Measurements from ENCODE around the gene DMRT2. TPM values are rescaled to one million over a fixed set of nuclear protein-coding genes. Genes with fewer than 3 reads are reported as not detected.

DMRT2 gene
- total and polyA plus RNA-seq, 2 of the 8 experiments (the other 6 are each of a cell fraction or from before 2014, with no cell fraction given): 0.29 to 0.93 TPM

DNA sequence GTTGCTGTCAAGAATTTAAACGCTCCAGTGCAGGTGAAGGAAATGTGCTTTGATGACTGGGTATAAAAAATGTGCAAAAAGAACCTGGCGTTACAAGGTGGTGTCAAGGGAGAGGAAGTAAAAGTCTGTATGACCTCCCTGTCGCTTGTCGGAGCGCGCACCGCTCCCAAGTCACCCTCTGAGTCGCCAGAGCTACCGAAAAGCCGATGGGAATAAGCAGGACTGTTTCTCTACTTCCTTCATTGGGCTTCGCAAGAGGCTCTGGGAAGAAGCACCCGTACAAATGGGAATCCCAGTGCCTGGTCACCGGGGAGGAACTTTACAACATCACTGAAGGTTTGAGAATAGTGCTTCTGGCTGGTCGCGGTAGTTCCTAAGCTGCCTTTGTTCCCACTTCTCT, 1.3 kb upstream of the DMRT2 start:
- Histone ChIP-seq H3K23me2 (ENCODE audit: low read depth, low read length) (peaks cover 4% of the 10 kb centered on the region; the same call in 1 of the 2 replicates), H3K9ac (replicated peaks in 1 of 4; ENCODE audit: extremely low read depth in 1 of 4, low read depth in 3 of 4, low read length in 3 of 4) (no peak overlapping the region), H3K27ac (ENCODE audit: low read depth, low read length) (no peak overlapping the region), H3K79me2 (ENCODE audit: control insufficient read depth in 1 of 2, insufficient read depth in 2 of 2, low read length in 2 of 2) (no peaks in the 10 kb centered on the region), H4K91ac (replicated peaks; ENCODE audit: insufficient read length, low read length) (no peak overlapping the region), H3K4ac (replicated peaks; ENCODE audit: insufficient read length, low read depth, low read length) (no peak overlapping the region), H3K4me1 (replicated peaks in 1 of 4; ENCODE audit: control insufficient read depth in 3 of 4, insufficient read depth in 4 of 4, low read length in 3 of 4) (peaks cover 0 to 7% (median 0%) of the 10 kb centered on the region in 4 experiments; a peak in 1 of 7 replicates), H2BK12ac (ENCODE audit: low read depth, low read length) (no peak overlapping the region), H4K20me1 (replicated peaks in 1 of 2; ENCODE audit: control insufficient read depth in 1 of 2, insufficient read depth in 2 of 2, low read length in 2 of 2) (peaks cover 0 to 5% of the 10 kb centered on the region in 2 experiments), H3K56ac (replicated peaks; ENCODE audit: insufficient read length, low read depth, low read length) (no peak overlapping the region), H4K5ac (ENCODE audit: insufficient read length, low read depth, low read length) (no peak overlapping the region), H3K18ac (ENCODE audit: extremely low read depth, low read length) (no peak overlapping the region), H2BK120ac (replicated peaks; ENCODE audit: low read depth, low read length) (no peak overlapping the region), H2BK20ac (ENCODE audit: low read length) (no peak overlapping the region), H3K14ac (ENCODE audit: insufficient read length) (no peak overlapping the region), H3K79me1 (ENCODE audit: low read depth, low read length) (no peaks in the 10 kb centered on the region), H2BK15ac (ENCODE audit: low read length) (no peak overlapping the region), H2AK5ac (ENCODE audit: low read depth, low read length) (no peak overlapping the region), H3K27me3 (replicated peaks in 1 of 4; ENCODE audit: control insufficient read depth in 3 of 4, extremely low read depth in 1 of 4, insufficient read depth in 3 of 4, low read length in 3 of 4) (peaks cover 8 to 53% (median 43%) of the 10 kb centered on the region in 4 experiments), H3K4me3 (ENCODE audit: extremely low read depth in 1 of 4, insufficient read depth in 2 of 4, low read depth in 3 of 4, low read length in 4 of 4) (no peak overlapping the region), H4K8ac (ENCODE audit: extremely low read depth, insufficient read depth, low read length) (no peak overlapping the region), H2BK5ac (ENCODE audit: low read depth, low read length) (no peak overlapping the region), H3K9me3 (ENCODE audit: insufficient read depth in 2 of 2, low read depth in 1 of 2, low read length in 1 of 2) (peaks cover 4 to 60% of the 10 kb centered on the region in 2 experiments; a peak in 3 of 4 replicates), H3K4me2 (ENCODE audit: insufficient read depth in 1 of 2, low read depth in 2 of 2, low read length in 2 of 2) (no peak overlapping the region; a peak in 1 of 4 replicates), H3K36me3 (ENCODE audit: control insufficient read depth in 2 of 4, insufficient read depth in 4 of 4, low read length in 3 of 4) (no peaks in the 10 kb centered on the region; a peak in 1 of 8 replicates), H2AFZ (ENCODE audit: low read length) (no peak overlapping the region), H3K23ac (ENCODE audit: insufficient read length) (no peak overlapping the region)
- 91% methylated on average over 15 of the region's 15 CpGs; no CpG with 5 or more reads in 1 of the 2 experiments for WGBS, 2 experiments (ENCODE audit: extremely low coverage in 1 of 2, insufficient coverage in 1 of 2, insufficient read length in 1 of 2, insufficient replicate concordance in 2 of 2, low coverage in 1 of 2, low lambda C conversion rate in 2 of 2, missing lambda C conversion rate in 1 of 2)
- no peak for DNase-seq (ENCODE audit: low read depth in 1 of 2, low spot score in 2 of 2)
- POLR2A ChIA-PET (ENCODE audit: partially characterized antibody): no interaction called here
- CTCF ChIA-PET (ENCODE audit: partially characterized antibody): no interaction called here
- FAIRE-seq: no peak
- no peak for TF ChIP-seq BACH1 (IDR thresholded peaks at IDR 0.05; ENCODE audit: low read length)
- TF ChIP-seq JUN (IDR thresholded peaks at IDR 0.05; ENCODE audit: low read depth, low read length): no peak
- TF ChIP-seq SP1 (IDR thresholded peaks at IDR 0.05; ENCODE audit: low read depth, low read length): no peak
- TF ChIP-seq, protein P1, sequence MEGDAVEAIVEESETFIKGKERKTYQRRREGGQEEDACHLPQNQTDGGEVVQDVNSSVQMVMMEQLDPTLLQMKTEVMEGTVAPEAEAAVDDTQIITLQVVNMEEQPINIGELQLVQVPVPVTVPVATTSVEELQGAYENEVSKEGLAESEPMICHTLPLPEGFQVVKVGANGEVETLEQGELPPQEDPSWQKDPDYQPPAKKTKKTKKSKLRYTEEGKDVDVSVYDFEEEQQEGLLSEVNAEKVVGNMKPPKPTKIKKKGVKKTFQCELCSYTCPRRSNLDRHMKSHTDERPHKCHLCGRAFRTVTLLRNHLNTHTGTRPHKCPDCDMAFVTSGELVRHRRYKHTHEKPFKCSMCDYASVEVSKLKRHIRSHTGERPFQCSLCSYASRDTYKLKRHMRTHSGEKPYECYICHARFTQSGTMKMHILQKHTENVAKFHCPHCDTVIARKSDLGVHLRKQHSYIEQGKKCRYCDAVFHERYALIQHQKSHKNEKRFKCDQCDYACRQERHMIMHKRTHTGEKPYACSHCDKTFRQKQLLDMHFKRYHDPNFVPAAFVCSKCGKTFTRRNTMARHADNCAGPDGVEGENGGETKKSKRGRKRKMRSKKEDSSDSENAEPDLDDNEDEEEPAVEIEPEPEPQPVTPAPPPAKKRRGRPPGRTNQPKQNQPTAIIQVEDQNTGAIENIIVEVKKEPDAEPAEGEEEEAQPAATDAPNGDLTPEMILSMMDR (IDR thresholded peaks at IDR 0.05; ENCODE audit: control extremely low read depth in 1 of 3, insufficient read depth in 1 of 3, low read depth in 1 of 3, low read length in 3 of 3): no peak
- TF ChIP-seq MAFK (IDR thresholded peaks at IDR 0.05; ENCODE audit: low read depth, low read length): no peak
- TF ChIP-seq BRCA1 (IDR thresholded peaks at IDR 0.05; ENCODE audit: low read depth, low read length): no peak
- no peak for TF ChIP-seq RFX5 (IDR thresholded peaks at IDR 0.05; ENCODE audit: borderline replicate concordance, low read depth, low read length)
- TF ChIP-seq FOSL1 (IDR thresholded peaks at IDR 0.05; ENCODE audit: insufficient read depth, low read depth, low read length): no peak
- no peak for TF ChIP-seq CBX8 (IDR thresholded peaks at IDR 0.05; ENCODE audit: borderline replicate concordance, low read depth, low read length)
- no peak for TF ChIP-seq ZNF274 (IDR thresholded peaks at IDR 0.05; ENCODE audit: borderline replicate concordance, extremely low read depth, low read length)
- no peak for TF ChIP-seq SP4 (IDR thresholded peaks at IDR 0.05; ENCODE audit: low read length)
- no peak for TF ChIP-seq RBBP5 (IDR thresholded peaks at IDR 0.05; ENCODE audit: borderline replicate concordance, low read depth, low read length)
- no peak for TF ChIP-seq TAF1 (IDR thresholded peaks at IDR 0.05; ENCODE audit: low read depth, low read length)

All from H1 (cell line).